ENCODE data around the gene NDEL1. TPM values are rescaled to one million over a fixed set of nuclear protein-coding genes. Genes with fewer than 3 reads are reported as not detected.

NDEL1 gene
- total RNA-seq, 1 donor from 2014 or later: 68.2 TPM

GRCh38 chr17:8421571-8421970 is 14.1 kb upstream of the NDEL1 start:
- DNase-seq (ENCODE audit: extremely low spot score, unreplicated experiment): no peak
- Mint-ChIP-seq H3K27me3 (ENCODE audit: unreplicated experiment) (peaks cover 66% of the 10 kb centered on the region), H3K4me3 (ENCODE audit: unreplicated experiment) (no peak overlapping the region), H3K9me3 (ENCODE audit: unreplicated experiment) (no peaks in the 10 kb centered on the region), H3K27ac (ENCODE audit: unreplicated experiment) (no peak overlapping the region), H3K4me1 (ENCODE audit: unreplicated experiment) (peaks cover 5% of the 10 kb centered on the region), H3K36me3 (ENCODE audit: unreplicated experiment) (no peaks in the 10 kb centered on the region)
- TF ChIP-seq CTCF (IDR thresholded peaks at IDR 0.05): no peak

DNA sequence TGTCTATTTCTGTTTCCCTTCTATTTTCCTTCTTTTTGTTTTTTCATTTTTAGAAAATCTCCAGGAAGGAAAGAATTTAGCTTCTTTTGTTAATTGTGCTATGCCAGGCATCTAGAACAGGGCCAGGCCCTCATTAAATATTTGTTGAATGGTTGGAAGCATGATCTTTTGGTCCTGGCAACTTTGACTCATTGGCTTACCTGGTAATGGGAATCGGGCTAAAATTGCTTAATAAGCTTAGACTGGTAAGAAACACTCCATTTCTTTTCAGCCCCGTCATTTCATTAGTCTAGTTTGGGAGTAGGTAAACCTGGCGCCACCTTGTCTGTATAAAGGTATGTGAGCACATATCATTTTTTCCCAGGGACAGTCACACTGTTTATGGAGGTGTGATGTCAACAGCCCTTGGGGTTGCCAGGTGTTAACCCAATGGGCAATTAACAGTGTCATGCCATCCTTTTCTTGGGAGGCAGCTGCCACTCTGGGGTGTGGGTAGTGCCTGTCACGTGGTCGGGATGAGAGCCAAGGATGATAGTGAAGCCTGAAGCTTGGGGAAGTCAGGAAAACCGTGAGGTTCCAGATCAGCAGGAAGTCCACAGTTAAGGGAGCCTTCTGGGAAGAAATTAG is 9.5 kb upstream of the NDEL1 start:
- no peak overlapping the region for H3K4me3 Mint-ChIP-seq (ENCODE audit: unreplicated experiment)
- TF ChIP-seq CTCF (IDR thresholded peaks at IDR 0.05): no peak
- no peak for DNase-seq (ENCODE audit: extremely low spot score, unreplicated experiment)
- no peaks in the 10 kb centered on the region for H3K4me1 Mint-ChIP-seq (ENCODE audit: unreplicated experiment)
- H3K36me3 Mint-ChIP-seq (ENCODE audit: unreplicated experiment): no peaks in the 10 kb centered on the region
- no peak overlapping the region for H3K27ac Mint-ChIP-seq (ENCODE audit: unreplicated experiment)
- H3K27me3 Mint-ChIP-seq (ENCODE audit: unreplicated experiment): peaks cover 26% of the 10 kb centered on the region
- H3K9me3 Mint-ChIP-seq (ENCODE audit: unreplicated experiment): no peaks in the 10 kb centered on the region

DNA sequence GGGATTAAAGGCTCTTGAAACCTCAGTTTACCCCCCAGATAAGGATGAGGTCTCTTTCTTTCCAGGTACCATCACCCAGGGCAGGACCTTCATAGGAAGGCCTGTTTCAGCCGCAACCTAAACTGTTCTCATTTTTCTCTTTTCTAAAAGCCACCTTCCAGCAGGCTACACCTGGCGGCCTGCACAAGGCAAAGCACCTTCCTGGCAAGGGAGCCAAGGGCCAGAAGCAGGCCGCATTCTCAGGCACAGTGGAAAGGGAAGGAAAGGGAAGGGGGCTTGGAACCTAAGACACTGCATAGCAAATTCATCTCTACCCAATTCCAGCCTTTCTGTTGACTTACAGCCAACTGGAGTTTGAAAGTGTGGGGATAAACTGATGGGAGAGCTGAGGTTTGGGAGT is 8.9 kb upstream of the NDEL1 start:
- no peaks in the 10 kb centered on the region for H3K4me1 Mint-ChIP-seq (ENCODE audit: unreplicated experiment)

GRCh38 chr17:8430966-8431365 is 4.7 kb upstream of the NDEL1 start:
- TF ChIP-seq CTCF (IDR thresholded peaks at IDR 0.05): no peak
- Mint-ChIP-seq H3K4me1 (ENCODE audit: unreplicated experiment) (peaks cover 7% of the 10 kb centered on the region), H3K9me3 (ENCODE audit: unreplicated experiment) (no peaks in the 10 kb centered on the region)

More for the DNA sequence above, 8.9 kb upstream of the NDEL1 start:
- Mint-ChIP-seq H3K36me3 (ENCODE audit: unreplicated experiment) (no peaks in the 10 kb centered on the region), H3K9me3 (ENCODE audit: unreplicated experiment) (no peaks in the 10 kb centered on the region), H3K4me3 (ENCODE audit: unreplicated experiment) (no peak overlapping the region), H3K27ac (ENCODE audit: unreplicated experiment) (no peak overlapping the region), H3K27me3 (ENCODE audit: unreplicated experiment) (peaks cover 20% of the 10 kb centered on the region)
- no peak for TF ChIP-seq CTCF (IDR thresholded peaks at IDR 0.05)
- DNase-seq (ENCODE audit: extremely low spot score, unreplicated experiment): no peak

GRCh38 chr17:8436169-8436843 is 622 bp downstream of the NDEL1 start:
- no peak for TF ChIP-seq CTCF (IDR thresholded peaks at IDR 0.05)
- Mint-ChIP-seq H3K36me3 (ENCODE audit: unreplicated experiment) (peaks cover 10% of the 10 kb centered on the region), H3K4me1 (ENCODE audit: unreplicated experiment) (peaks cover 31% of the 10 kb centered on the region), H3K4me3 (ENCODE audit: unreplicated experiment) (peak overlapping the region; percentile 94), H3K27ac (ENCODE audit: unreplicated experiment) (peak overlapping the region; percentile 98), H3K9me3 (ENCODE audit: unreplicated experiment) (no peaks in the 10 kb centered on the region), H3K27me3 (ENCODE audit: unreplicated experiment) (peaks cover 4% of the 10 kb centered on the region)
- peak; percentile 90 for DNase-seq (ENCODE audit: extremely low spot score, unreplicated experiment)

More at GRCh38 chr17:8430966-8431365, 4.7 kb upstream of the NDEL1 start:
- Mint-ChIP-seq H3K36me3 (ENCODE audit: unreplicated experiment) (no peaks in the 10 kb centered on the region), H3K27ac (ENCODE audit: unreplicated experiment) (no peak overlapping the region), H3K4me3 (ENCODE audit: unreplicated experiment) (no peak overlapping the region), H3K27me3 (ENCODE audit: unreplicated experiment) (peaks cover 7% of the 10 kb centered on the region)
- no peak for DNase-seq (ENCODE audit: extremely low spot score, unreplicated experiment)

Measured in osteocyte (in vitro differentiated cells).